Measurements from ENCODE around the gene TJP1. TPM values are rescaled to one million over a fixed set of nuclear protein-coding genes. Genes with fewer than 3 reads are reported as not detected.

TJP1 gene
- total and polyA plus RNA-seq, 9 of the 15 experiments (the other 6 are each of a cell fraction or from before 2014, with no cell fraction given): 9.1 to 39.3 (median 28.0) TPM

- TF ChIP-seq KLF1 (tag; IDR thresholded peaks at IDR 0.05) (no peak), CCNT2 (IDR thresholded peaks at IDR 0.05; ENCODE audit: borderline replicate concordance, extremely low read depth, insufficient read length, low read depth, low read length) (no peak), MNT (conservative IDR thresholded peaks at IDR 0.05) (no peak), BRD9 (IDR thresholded peaks at IDR 0.05; ENCODE audit: low read depth, partially characterized antibody) (no peak), ZFP1 (CRISPR knock-in tag; IDR thresholded peaks at IDR 0.05) (no peak), KLF6 (CRISPR knock-in tag; IDR thresholded peaks at IDR 0.05; ENCODE audit: borderline replicate concordance) (no peak), ZBTB40 (IDR thresholded peaks at IDR 0.05) (no peak), ZBTB40 (CRISPR knock-in tag; IDR thresholded peaks at IDR 0.05) (no peak), SMAD1 (IDR thresholded peaks at IDR 0.05; ENCODE audit: low read depth, low read length, partially characterized antibody) (no peak)
Measured at GRCh38 chr15:29676961-29677402, 145.3 kb downstream of the TJP1 start (continued).
